Activated naive CD8-positive, alpha-beta T cell (primary cell): Measurements from ENCODE around the gene UBR4.

ENCODE experiments used
- H3K27ac Mint-ChIP-seq: one replicate; pipeline ENCODE4 v1.8.0; 2021; ENCODE audit warnings: mixed read lengths
- H3K27me3 Mint-ChIP-seq: one replicate; pipeline ENCODE4 v1.8.0; 2021; ENCODE audit warnings: mixed read lengths
- H3K36me3 Mint-ChIP-seq: one replicate; pipeline ENCODE4 v1.8.0; 2021; ENCODE audit warnings: mixed read lengths
- H3K4me1 Mint-ChIP-seq: one replicate; pipeline ENCODE4 v1.8.0; 2021; ENCODE audit warnings: low read depth, mixed read lengths
- H3K4me3 Mint-ChIP-seq: one replicate; pipeline ENCODE4 v1.8.0; 2021; ENCODE audit warnings: mild to moderate bottlenecking, mixed read lengths
- H3K9me3 Mint-ChIP-seq: one replicate; pipeline ENCODE4 v1.8.0; 2021; ENCODE audit warnings: low read depth, mixed read lengths

The UBR4 gene

GRCh38 chr1:19087737-19088594, 122.1 kb downstream of the UBR4 start:
- no peaks in the 10 kb centered on the region for H3K9me3 Mint-ChIP-seq
- no peak overlapping the region for H3K4me3 Mint-ChIP-seq
- peak overlapping the region; percentile 64 for H3K27ac Mint-ChIP-seq
- peaks cover 26% of the 10 kb centered on the region for H3K36me3 Mint-ChIP-seq
- peaks cover 15% of the 10 kb centered on the region for H3K4me1 Mint-ChIP-seq
- no peaks in the 10 kb centered on the region for H3K27me3 Mint-ChIP-seq

GRCh38 chr1:19087017-19087736, 122.9 kb downstream of the UBR4 start:
- H3K27me3 Mint-ChIP-seq: no peaks in the 10 kb centered on the region
- peaks cover 26% of the 10 kb centered on the region for H3K36me3 Mint-ChIP-seq
- no peaks in the 10 kb centered on the region for H3K9me3 Mint-ChIP-seq
- H3K4me1 Mint-ChIP-seq: peaks cover 15% of the 10 kb centered on the region
- no peak overlapping the region for H3K4me3 Mint-ChIP-seq
- H3K27ac Mint-ChIP-seq: peak overlapping the region; percentile 64

- Mint-ChIP-seq H3K4me3 (no peak overlapping the region), H3K27me3 (no peaks in the 10 kb centered on the region), H3K9me3 (no peaks in the 10 kb centered on the region), H3K27ac (no peak overlapping the region), H3K4me1 (peaks cover 15% of the 10 kb centered on the region), H3K36me3 (peaks cover 28% of the 10 kb centered on the region)
Observed at GRCh38 chr1:19086176-19086875, 123.7 kb downstream of the UBR4 start.

DNA sequence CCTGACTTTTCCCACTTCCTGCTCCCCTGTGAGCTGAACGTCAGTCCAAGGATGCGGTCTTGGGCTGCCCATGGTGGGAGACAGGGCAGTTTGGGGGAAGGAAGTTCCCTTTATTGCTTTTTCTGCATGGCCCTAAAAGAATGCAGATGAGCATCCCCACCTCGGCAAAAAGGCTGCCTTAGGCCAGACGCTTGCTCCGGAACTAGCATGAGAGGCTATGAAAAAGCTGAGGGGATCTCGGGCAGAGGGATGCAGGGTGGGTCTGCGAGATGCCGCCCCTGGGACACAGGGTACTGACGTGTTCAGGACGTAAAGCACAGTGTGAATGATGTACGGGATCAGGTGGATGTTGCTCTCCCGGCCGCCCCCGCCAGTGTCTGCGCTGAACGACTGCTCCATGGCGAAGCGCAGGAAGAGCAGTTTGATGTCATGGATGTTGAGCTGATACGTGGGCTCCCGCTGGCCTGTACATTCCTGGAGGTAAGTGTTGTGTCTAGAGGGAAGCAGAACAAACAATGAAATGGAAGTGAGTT, 125.8 kb downstream of the UBR4 start:
- no peaks in the 10 kb centered on the region for H3K27me3 Mint-ChIP-seq
- H3K36me3 Mint-ChIP-seq: peaks cover 21% of the 10 kb centered on the region
- H3K27ac Mint-ChIP-seq: no peak overlapping the region
- H3K4me1 Mint-ChIP-seq: peaks cover 15% of the 10 kb centered on the region
- H3K9me3 Mint-ChIP-seq: no peaks in the 10 kb centered on the region
- no peak overlapping the region for H3K4me3 Mint-ChIP-seq

GRCh38 chr1:19083081-19083480, 127.0 kb downstream of the UBR4 start:
- H3K4me3 Mint-ChIP-seq: no peak overlapping the region
- H3K4me1 Mint-ChIP-seq: peaks cover 10% of the 10 kb centered on the region
- H3K36me3 Mint-ChIP-seq: peaks cover 16% of the 10 kb centered on the region
- H3K27ac Mint-ChIP-seq: peak overlapping the region; percentile 16
- H3K9me3 Mint-ChIP-seq: no peaks in the 10 kb centered on the region
- no peaks in the 10 kb centered on the region for H3K27me3 Mint-ChIP-seq

GRCh38 chr1:19081218-19081893, 128.7 kb downstream of the UBR4 start:
- H3K4me3 Mint-ChIP-seq: no peak overlapping the region
- no peak overlapping the region for H3K27ac Mint-ChIP-seq
- no peaks in the 10 kb centered on the region for H3K4me1 Mint-ChIP-seq
- no peaks in the 10 kb centered on the region for H3K27me3 Mint-ChIP-seq
- H3K9me3 Mint-ChIP-seq: no peaks in the 10 kb centered on the region
- H3K36me3 Mint-ChIP-seq: peaks cover 17% of the 10 kb centered on the region

DNA sequence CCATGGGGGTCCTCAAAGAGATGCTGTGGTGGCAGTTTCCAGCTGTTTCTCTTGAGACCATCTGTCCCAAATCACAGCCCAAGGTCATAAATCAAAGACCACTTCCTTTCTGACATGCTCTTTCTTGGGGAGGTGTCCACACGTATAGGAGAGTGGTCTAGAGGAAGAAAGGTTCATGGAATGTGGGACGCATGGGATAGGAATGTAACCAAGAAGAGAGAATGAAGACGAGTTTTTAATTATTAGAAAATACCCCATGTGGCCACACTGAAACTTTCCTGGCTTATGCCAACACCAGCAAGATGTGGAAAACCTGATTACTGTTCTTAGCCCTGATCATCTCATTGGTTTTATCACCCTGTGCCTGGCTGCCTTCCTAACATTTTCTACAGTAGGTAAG, 129.3 kb downstream of the UBR4 start:
- Mint-ChIP-seq H3K4me3 (no peak overlapping the region), H3K9me3 (no peaks in the 10 kb centered on the region), H3K4me1 (peaks cover 5% of the 10 kb centered on the region), H3K27me3 (no peaks in the 10 kb centered on the region), H3K27ac (no peak overlapping the region), H3K36me3 (peaks cover 19% of the 10 kb centered on the region)

DNA sequence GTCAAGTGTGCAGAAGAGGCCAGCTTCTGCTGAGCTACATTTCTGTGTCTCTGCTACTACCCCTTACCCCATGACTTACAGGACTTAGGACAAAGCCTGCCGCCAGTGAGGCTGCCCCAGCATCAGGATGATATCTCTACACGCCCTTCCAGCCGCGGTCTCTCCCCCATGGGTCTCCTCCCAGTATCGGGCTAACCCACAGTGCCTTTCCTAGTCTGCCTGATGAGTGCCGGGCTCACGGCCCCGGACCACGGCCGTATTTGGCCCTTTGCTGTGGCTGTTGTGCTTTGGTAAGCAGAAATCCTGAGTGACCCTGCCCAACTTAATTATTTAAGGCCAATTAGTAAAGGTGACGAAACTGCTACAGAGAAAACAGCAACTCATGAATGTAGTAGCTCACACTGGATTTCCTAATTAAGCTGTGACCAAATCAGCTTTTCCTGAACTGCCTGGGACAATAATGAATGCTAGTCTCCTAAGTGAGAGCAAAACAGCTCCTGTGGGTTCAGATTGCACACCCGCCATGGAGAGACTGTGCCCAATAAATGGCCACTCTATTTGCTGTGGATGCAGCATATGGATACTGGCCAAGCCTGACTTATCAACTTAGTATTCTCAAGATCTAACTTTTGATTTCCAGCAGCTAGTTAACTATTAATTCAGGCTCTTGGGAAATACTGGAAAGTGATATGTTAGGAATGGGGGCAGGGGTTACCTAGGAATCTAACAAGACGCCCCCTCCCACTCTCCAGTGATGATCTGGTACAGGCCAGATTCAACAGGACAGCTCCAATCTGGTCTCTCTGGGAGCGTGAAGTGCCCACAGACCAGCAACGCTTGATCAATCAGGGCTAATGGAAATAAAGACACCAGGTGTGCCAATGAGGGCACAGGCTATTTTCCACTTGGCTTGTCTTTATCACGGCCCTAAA, 130.3 kb downstream of the UBR4 start:
- Mint-ChIP-seq H3K4me1 (peaks cover 14% of the 10 kb centered on the region), H3K9me3 (no peaks in the 10 kb centered on the region), H3K36me3 (peaks cover 23% of the 10 kb centered on the region), H3K27ac (no peak overlapping the region), H3K4me3 (no peak overlapping the region), H3K27me3 (no peaks in the 10 kb centered on the region)

- Mint-ChIP-seq H3K27ac (no peak overlapping the region), H3K4me1 (peaks cover 27% of the 10 kb centered on the region), H3K9me3 (no peaks in the 10 kb centered on the region), H3K4me3 (no peak overlapping the region), H3K27me3 (no peaks in the 10 kb centered on the region), H3K36me3 (peaks cover 21% of the 10 kb centered on the region)
Observed at GRCh38 chr1:19078536-19078935, 131.5 kb downstream of the UBR4 start.

DNA sequence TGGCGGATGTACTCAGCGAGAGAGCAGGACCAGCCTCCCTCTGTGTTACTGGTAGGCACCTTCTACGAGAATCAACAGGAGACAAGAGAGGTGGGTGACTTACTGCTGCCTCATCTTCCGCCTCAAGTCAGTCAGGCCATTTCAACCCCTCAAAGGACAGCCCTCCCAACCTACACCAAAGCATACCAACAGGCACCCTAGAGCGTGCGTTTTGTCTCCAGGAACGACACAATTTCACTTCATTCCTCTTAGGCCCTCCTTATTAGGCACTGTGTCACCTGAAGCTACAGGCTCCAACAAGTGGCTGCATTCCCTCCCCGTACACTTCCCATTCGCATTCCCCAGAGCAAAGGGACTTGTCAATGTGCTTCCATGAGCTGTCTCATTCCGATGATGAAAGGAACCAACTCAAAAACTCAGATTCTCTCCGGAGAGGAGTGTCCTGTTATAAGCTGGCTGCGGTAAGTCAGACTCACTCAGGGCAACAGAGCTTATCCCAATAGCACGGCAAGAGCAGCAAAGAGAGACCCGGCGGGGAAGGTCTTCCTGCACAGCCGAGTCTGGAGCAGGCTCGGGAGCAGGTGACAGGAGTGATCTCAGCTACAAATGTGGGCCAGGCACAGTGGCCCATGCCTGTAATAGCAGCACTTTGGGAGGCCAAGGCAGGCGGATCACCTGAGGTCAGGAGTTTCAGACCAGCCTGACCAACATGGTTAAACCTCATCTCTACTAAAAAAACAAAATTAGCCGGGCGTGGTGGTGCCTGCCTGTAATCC, 133.0 kb downstream of the UBR4 start:
- H3K4me3 Mint-ChIP-seq: no peak overlapping the region
- H3K9me3 Mint-ChIP-seq: no peaks in the 10 kb centered on the region
- H3K27me3 Mint-ChIP-seq: no peaks in the 10 kb centered on the region
- no peak overlapping the region for H3K27ac Mint-ChIP-seq
- peaks cover 19% of the 10 kb centered on the region for H3K36me3 Mint-ChIP-seq
- H3K4me1 Mint-ChIP-seq: peaks cover 37% of the 10 kb centered on the region

DNA sequence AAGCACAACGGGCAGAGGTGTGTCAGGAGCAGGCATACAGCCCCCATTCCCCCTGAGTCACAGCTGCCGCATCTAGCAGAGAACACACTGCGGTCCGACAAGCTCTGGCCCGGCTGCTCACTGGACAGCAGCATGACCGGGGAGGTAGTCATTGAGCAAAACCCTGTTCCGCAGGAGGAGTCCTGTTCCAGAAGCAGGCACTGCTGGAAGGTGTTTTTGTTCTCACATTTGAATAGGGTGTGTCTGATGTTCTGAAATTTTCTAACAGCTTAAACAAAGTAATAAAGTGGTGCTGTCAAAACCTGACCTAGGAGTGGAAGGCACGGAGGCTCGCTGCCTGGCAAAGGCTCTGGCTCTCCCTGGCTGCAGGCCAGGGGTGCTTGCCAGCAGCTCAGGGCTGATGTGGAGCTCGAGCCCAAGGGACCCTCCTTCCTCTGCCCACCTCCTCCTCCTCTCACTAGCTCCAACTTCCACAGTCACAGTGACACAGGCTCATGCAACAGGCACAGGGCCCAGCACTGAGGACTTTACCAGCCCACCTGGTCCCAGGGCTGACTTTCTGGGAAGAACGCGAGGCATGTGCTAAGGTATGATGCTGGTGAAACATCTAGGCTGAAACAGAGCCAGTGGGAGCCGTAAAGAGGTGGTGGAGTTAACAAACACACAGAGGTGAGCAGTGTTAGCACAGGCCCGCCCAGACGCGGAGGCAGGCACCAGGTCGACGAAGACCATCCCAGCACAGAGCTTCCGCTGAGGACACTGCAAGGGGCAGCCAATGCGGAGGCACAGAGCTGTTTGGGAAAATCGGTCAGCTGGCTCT, 135.0 kb downstream of the UBR4 start:
- H3K4me3 Mint-ChIP-seq: peak overlapping the region; percentile 79
- H3K27me3 Mint-ChIP-seq: no peaks in the 10 kb centered on the region
- H3K9me3 Mint-ChIP-seq: no peaks in the 10 kb centered on the region
- H3K4me1 Mint-ChIP-seq: peaks cover 37% of the 10 kb centered on the region
- peaks cover 17% of the 10 kb centered on the region for H3K36me3 Mint-ChIP-seq
- H3K27ac Mint-ChIP-seq: peak overlapping the region; percentile 83

GRCh38 chr1:19074361-19074901, 135.6 kb downstream of the UBR4 start:
- Mint-ChIP-seq H3K9me3 (no peaks in the 10 kb centered on the region), H3K4me1 (peaks cover 37% of the 10 kb centered on the region), H3K27me3 (no peaks in the 10 kb centered on the region), H3K4me3 (peak overlapping the region; percentile 79), H3K27ac (peak overlapping the region; percentile 83), H3K36me3 (peaks cover 17% of the 10 kb centered on the region)
